Activated CD8-positive, alpha-beta memory T cell treated with anti-CD3 and anti-CD28 coated beads, Interleukin-2, amount 50 U/mL, for 24 hours (primary cell): ENCODE data around the gene ATF2.

Experiments
- DNase-seq: peaks from one replicate; pipeline ENCODE4 v3.0.0-alpha.2; 2020; ENCODE audit errors: extremely low read depth

ATF2 gene

GRCh38 chr2:175167792-175168563 is at the start of gene ATF2:
Gene ATF2 (minus strand): TSS chr2:175168203. CDS start chr2:175136443, 31,760 bp downstream.
- peak; percentile 95 for DNase-seq

- DNase-seq: no peak
Observed at GRCh38 chr2:175207741-175208438, 39.9 kb upstream of the ATF2 start.

GRCh38 chr2:175206866-175207265 is 38.9 kb upstream of the ATF2 start:
- DNase-seq: no peak

GRCh38 chr2:175205523-175205922 is 37.5 kb upstream of the ATF2 start:
- no peak for DNase-seq

- DNase-seq: peak; percentile 17
Observed at GRCh38 chr2:175203621-175204496, 35.9 kb upstream of the ATF2 start.

- DNase-seq: no peak
Observed at GRCh38 chr2:175195012-175195411, 27.0 kb upstream of the ATF2 start.

- DNase-seq: no peak
Observed at GRCh38 chr2:175188761-175189160, 20.8 kb upstream of the ATF2 start.

- no peak for DNase-seq
Observed at GRCh38 chr2:175187378-175187777, 19.4 kb upstream of the ATF2 start.

GRCh38 chr2:175183674-175184073 is 15.7 kb upstream of the ATF2 start:
- DNase-seq: no peak

GRCh38 chr2:175181877-175182308 is 13.9 kb upstream of the ATF2 start:
- DNase-seq: no peak

GRCh38 chr2:175181104-175181876 is 13.3 kb upstream of the ATF2 start, which contains the start of gene ATP5MC3:
Gene ATP5MC3 (minus strand): TSS chr2:175181710. CDS start chr2:175181393, 317 bp downstream.
- peak; percentile 78 for DNase-seq

GRCh38 chr2:175180701-175181103 is 12.7 kb upstream of the ATF2 start:
- DNase-seq: peak; percentile 30

- DNase-seq: no peak
Observed at GRCh38 chr2:175176624-175177023, 8.6 kb upstream of the ATF2 start.

- DNase-seq: no peak
Observed at GRCh38 chr2:175175896-175176295, 7.9 kb upstream of the ATF2 start.

- no peak for DNase-seq
Observed at GRCh38 chr2:175175320-175175719, 7.3 kb upstream of the ATF2 start.

GRCh38 chr2:175170659-175171304 is 2.8 kb upstream of the ATF2 start:
- DNase-seq: no peak

- DNase-seq: no peak
Observed at GRCh38 chr2:175169191-175169590, 1.2 kb upstream of the ATF2 start.

- DNase-seq: no peak
Observed at GRCh38 chr2:175168564-175168945, 552 bp upstream of the ATF2 start.

GRCh38 chr2:175167076-175167791 is 769 bp downstream of the ATF2 start:
- DNase-seq: no peak

- no peak for DNase-seq
Observed at GRCh38 chr2:175166216-175166824, 1.7 kb downstream of the ATF2 start.
